Activated T-cell treated with anti-CD3 and anti-CD28 coated beads, Interleukin-2, amount 50 U/mL, for 1 hour (primary cell): Measurements from ENCODE around the gene EEF1E1.
"Not testable (repeated sequence)": the region's sequence is repeated elsewhere in the genome, so short reads cannot be mapped to it uniquely, and the experiment has no call there.

Source experiments
- DNase-seq: peaks from one replicate; pipeline ENCODE4 v3.0.0-alpha.2; 2020

EEF1E1 gene

GRCh38 chr6:8061736-8062135 is 40.6 kb downstream of the EEF1E1 start:
- DNase-seq: no peak

- no peak for DNase-seq
These were observed 42.0 kb downstream of the EEF1E1 start for GRCh38 chr6:8060346-8060745.

GRCh38 chr6:8059129-8059528 is 43.2 kb downstream of the EEF1E1 start:
- DNase-seq: no peak

- DNase-seq: no peak
These were observed 44.6 kb downstream of the EEF1E1 start for GRCh38 chr6:8057793-8058192.

- DNase-seq: no peak
These were observed 45.1 kb downstream of the EEF1E1 start for GRCh38 chr6:8057263-8057662.

GRCh38 chr6:8054276-8054675 is 48.1 kb downstream of the EEF1E1 start:
- no peak for DNase-seq

- no peak for DNase-seq
These were observed 54.6 kb downstream of the EEF1E1 start for GRCh38 chr6:8047541-8048292.

GRCh38 chr6:8045769-8046168 is 56.6 kb downstream of the EEF1E1 start:
- DNase-seq: not testable (repeated sequence)

- no peak for DNase-seq
These were observed 59.1 kb downstream of the EEF1E1 start for GRCh38 chr6:8043221-8043620.

GRCh38 chr6:8041913-8042583 is 60.3 kb downstream of the EEF1E1 start:
- no peak for DNase-seq

GRCh38 chr6:8034107-8034506 is 68.2 kb downstream of the EEF1E1 start:
- not testable (repeated sequence) for DNase-seq

- no peak for DNase-seq
These were observed 71.4 kb downstream of the EEF1E1 start for GRCh38 chr6:8030920-8031319.
